Effector memory CD4-positive, alpha-beta T cell (primary cell): Measurements from ENCODE around the gene ITPKA.
A peak's percentile ranks its signal among the peaks of the same experiment; 100 is the strongest.

Experiments used
- DNase-seq, 3 donors: peaks; one replicate each; pipeline ENCODE4 v3.0.0-alpha.2; 2020
- H3K27ac ChIP-seq: 2 replicates; pipeline ENCODE4 v1.7.0; 2013; ENCODE audit warnings: mild to moderate bottlenecking, low read length, moderate library complexity; ENCODE audit not compliant: insufficient read depth, poor library complexity, severe bottlenecking
- H3K27me3 ChIP-seq: replicated peaks from 2 replicates; pipeline ENCODE4 v1.7.0; 2013; ENCODE audit warnings: mild to moderate bottlenecking, low read length; ENCODE audit not compliant: insufficient read depth, control insufficient read depth, poor library complexity, severe bottlenecking
- H3K36me3 ChIP-seq: 2 replicates; pipeline ENCODE4 v1.7.0; 2013; ENCODE audit warnings: mild to moderate bottlenecking, low read length, moderate library complexity; ENCODE audit not compliant: control insufficient read depth, insufficient read depth
- H3K4me1 ChIP-seq: 2 replicates; pipeline ENCODE4 v1.7.0; 2013; ENCODE audit warnings: low read length, mild to moderate bottlenecking; ENCODE audit not compliant: control insufficient read depth, insufficient read depth, poor library complexity, severe bottlenecking
- H3K4me3 ChIP-seq: 2 replicates; pipeline ENCODE4 v1.7.0; 2013; ENCODE audit warnings: low read length, low read depth, mild to moderate bottlenecking; ENCODE audit not compliant: insufficient read depth, poor library complexity, severe bottlenecking
- H3K9me3 ChIP-seq: 2 replicates; pipeline ENCODE4 v1.7.0; 2013; ENCODE audit warnings: mild to moderate bottlenecking, low read length, moderate library complexity; ENCODE audit not compliant: control insufficient read depth

ITPKA gene

GRCh38 chr15:41474941-41475340, 18.7 kb upstream of the ITPKA start:
- H3K27me3 ChIP-seq, result no peaks in the 10 kb centered on the region
- no peak for DNase-seq
- H3K4me3 ChIP-seq, result no peak overlapping the region
- H3K9me3 ChIP-seq, result no peaks in the 10 kb centered on the region
- no peak overlapping the region for H3K27ac ChIP-seq
- no peaks in the 10 kb centered on the region for H3K4me1 ChIP-seq
- peaks cover 74% of the 10 kb centered on the region for H3K36me3 ChIP-seq

GRCh38 chr15:41476416-41477048, 17.1 kb upstream of the ITPKA start:
- Histone ChIP-seq H3K9me3 (no peaks in the 10 kb centered on the region), H3K27ac (no peak overlapping the region), H3K27me3 (no peaks in the 10 kb centered on the region), H3K4me1 (no peaks in the 10 kb centered on the region), H3K36me3 (peaks cover 75% of the 10 kb centered on the region), H3K4me3 (no peak overlapping the region)
- no peak for DNase-seq

GRCh38 chr15:41480396-41481140, 13.1 kb upstream of the ITPKA start:
- Histone ChIP-seq H3K4me1 (peaks cover 5% of the 10 kb centered on the region), H3K9me3 (no peaks in the 10 kb centered on the region), H3K27me3 (no peaks in the 10 kb centered on the region), H3K36me3 (peaks cover 55% of the 10 kb centered on the region), H3K27ac (no peak overlapping the region), H3K4me3 (no peak overlapping the region)
- DNase-seq, result no peak

GRCh38 chr15:41482110-41482877, 11.4 kb upstream of the ITPKA start:
- Histone ChIP-seq H3K27ac (peak overlapping the region; percentile 15), H3K27me3 (no peaks in the 10 kb centered on the region), H3K4me3 (no peak overlapping the region), H3K36me3 (peaks cover 38% of the 10 kb centered on the region), H3K4me1 (peaks cover 5% of the 10 kb centered on the region), H3K9me3 (no peaks in the 10 kb centered on the region)
- no peak for DNase-seq

- no peaks in the 10 kb centered on the region for H3K27me3 ChIP-seq
- H3K36me3 ChIP-seq, result peaks cover 33% of the 10 kb centered on the region
- DNase-seq, result no peak
- H3K9me3 ChIP-seq, result no peaks in the 10 kb centered on the region
- peak overlapping the region; percentile 37 for H3K27ac ChIP-seq
- H3K4me3 ChIP-seq, result peak overlapping the region; percentile 31
- H3K4me1 ChIP-seq, result peaks cover 5% of the 10 kb centered on the region
Observed at GRCh38 chr15:41483115-41483514, 10.6 kb upstream of the ITPKA start.

GRCh38 chr15:41483519-41483918, 10.2 kb upstream of the ITPKA start:
- Histone ChIP-seq H3K27ac (peak overlapping the region; percentile 37), H3K4me3 (peak overlapping the region; percentile 31), H3K9me3 (no peaks in the 10 kb centered on the region), H3K27me3 (no peaks in the 10 kb centered on the region), H3K4me1 (peaks cover 5% of the 10 kb centered on the region), H3K36me3 (peaks cover 30% of the 10 kb centered on the region)
- no peak for DNase-seq

GRCh38 chr15:41484937-41485625, 8.6 kb upstream of the ITPKA start:
- DNase-seq, result no peak
- Histone ChIP-seq H3K4me1 (peaks cover 5% of the 10 kb centered on the region), H3K36me3 (peaks cover 17% of the 10 kb centered on the region), H3K4me3 (no peak overlapping the region), H3K27me3 (no peaks in the 10 kb centered on the region), H3K27ac (no peak overlapping the region), H3K9me3 (no peaks in the 10 kb centered on the region)

GRCh38 chr15:41486286-41486685, 7.4 kb upstream of the ITPKA start:
- peaks cover 5% of the 10 kb centered on the region for H3K36me3 ChIP-seq
- H3K4me3 ChIP-seq, result no peak overlapping the region
- no peak overlapping the region for H3K27ac ChIP-seq
- peaks cover 5% of the 10 kb centered on the region for H3K4me1 ChIP-seq
- DNase-seq, result no peak
- no peaks in the 10 kb centered on the region for H3K9me3 ChIP-seq
- H3K27me3 ChIP-seq, result no peaks in the 10 kb centered on the region

GRCh38 chr15:41487381-41487780, 6.3 kb upstream of the ITPKA start:
- Histone ChIP-seq H3K4me3 (no peak overlapping the region), H3K36me3 (no peaks in the 10 kb centered on the region), H3K4me1 (peaks cover 5% of the 10 kb centered on the region), H3K27ac (no peak overlapping the region), H3K27me3 (no peaks in the 10 kb centered on the region), H3K9me3 (no peaks in the 10 kb centered on the region)
- no peak for DNase-seq
